ENCODE results near the gene SLC38A8.

SLC38A8 gene

DNA sequence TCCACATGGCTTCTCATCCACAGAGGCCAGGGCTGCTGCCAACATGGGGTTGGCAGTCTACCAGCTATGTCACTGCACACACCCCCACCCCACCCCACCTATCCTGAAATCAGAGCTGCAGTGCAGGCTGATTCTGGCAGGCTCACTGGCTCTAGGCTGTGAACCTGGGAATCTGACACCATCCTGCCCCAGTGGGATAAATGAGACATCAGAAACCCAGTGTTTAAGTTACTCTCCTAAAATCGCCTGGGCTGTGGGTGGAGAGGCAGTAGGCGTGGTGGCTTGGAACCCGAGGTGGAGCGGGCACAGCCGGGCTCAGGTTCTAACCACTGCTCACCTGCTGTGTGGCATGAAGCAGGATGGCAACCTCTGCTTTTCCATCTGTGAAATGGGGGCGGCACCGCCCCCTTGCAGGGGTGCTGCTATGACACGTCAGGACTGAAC lies 5.6 kb downstream of the SLC38A8 start:
- no peaks in the 10 kb centered on the region for H3K4me1 ChIP-seq (ENCODE audit: control insufficient read depth, insufficient read depth, low read length)
- no peaks in the 10 kb centered on the region for H3K36me3 ChIP-seq (ENCODE audit: control insufficient read depth, insufficient read depth, low read length)
- no peak overlapping the region for H3K9ac ChIP-seq (ENCODE audit: low read depth, low read length)
- H3K9me3 ChIP-seq (ENCODE audit: control insufficient read depth, insufficient read depth, low read length) = no peaks in the 10 kb centered on the region
- H3K4me3 ChIP-seq (ENCODE audit: low read depth, low read length) = no peak overlapping the region
- H3K27me3 ChIP-seq (ENCODE audit: control insufficient read depth, insufficient read depth, low read length) = no peaks in the 10 kb centered on the region

DNA sequence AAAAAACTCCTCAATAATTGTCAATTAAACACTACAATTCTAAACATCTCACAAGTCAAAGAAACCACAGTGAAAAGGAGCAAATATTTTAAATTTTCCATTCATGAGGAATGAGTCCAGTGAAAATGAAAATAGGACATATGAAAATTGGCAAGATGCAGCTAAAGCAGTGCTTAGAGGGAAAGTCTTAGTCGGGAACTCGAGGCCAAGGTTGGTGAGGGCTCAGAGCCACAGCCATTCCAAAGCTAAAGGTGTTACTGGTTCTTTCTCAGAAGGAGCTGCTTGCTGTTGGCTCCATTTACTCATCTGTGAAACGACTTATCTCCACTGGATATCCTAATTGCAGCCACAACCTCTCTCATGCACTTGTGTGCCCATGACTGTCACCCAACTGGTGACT lies 6.5 kb downstream of the SLC38A8 start:
- no peak overlapping the region for H3K4me3 ChIP-seq (ENCODE audit: low read depth, low read length)
- no peaks in the 10 kb centered on the region for H3K36me3 ChIP-seq (ENCODE audit: control insufficient read depth, insufficient read depth, low read length)
- H3K27me3 ChIP-seq (ENCODE audit: control insufficient read depth, insufficient read depth, low read length) = no peaks in the 10 kb centered on the region
- H3K4me1 ChIP-seq (ENCODE audit: control insufficient read depth, insufficient read depth, low read length) = no peaks in the 10 kb centered on the region
- H3K9ac ChIP-seq (ENCODE audit: low read depth, low read length) = no peak overlapping the region
- H3K9me3 ChIP-seq (ENCODE audit: control insufficient read depth, insufficient read depth, low read length) = no peaks in the 10 kb centered on the region

DNA sequence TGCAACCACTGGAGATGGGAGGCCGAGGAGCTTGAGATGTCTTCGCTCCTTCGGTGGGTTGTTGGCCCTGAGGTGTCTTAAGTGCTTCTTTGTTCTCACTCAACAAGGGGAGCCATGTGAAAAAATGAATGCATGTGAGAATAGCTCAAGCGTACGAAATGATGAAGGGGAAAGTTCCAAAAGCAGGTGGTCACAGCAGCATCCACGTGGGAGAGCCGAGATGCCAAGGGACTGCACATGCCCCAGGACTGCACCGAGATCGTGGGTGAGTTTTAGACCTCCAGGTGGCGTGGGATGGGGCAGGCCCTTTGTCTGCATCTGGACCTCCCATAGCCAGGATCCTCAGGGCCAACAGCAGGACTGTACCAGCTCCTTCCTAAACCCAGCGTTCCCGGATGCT lies 8.1 kb downstream of the SLC38A8 start:
- H3K36me3 ChIP-seq (ENCODE audit: control insufficient read depth, insufficient read depth, low read length) = no peaks in the 10 kb centered on the region
- no peaks in the 10 kb centered on the region for H3K27me3 ChIP-seq (ENCODE audit: control insufficient read depth, insufficient read depth, low read length)
- H3K4me1 ChIP-seq (ENCODE audit: control insufficient read depth, insufficient read depth, low read length) = no peaks in the 10 kb centered on the region
- no peak overlapping the region for H3K4me3 ChIP-seq (ENCODE audit: low read depth, low read length)
- no peaks in the 10 kb centered on the region for H3K9me3 ChIP-seq (ENCODE audit: control insufficient read depth, insufficient read depth, low read length)
- H3K9ac ChIP-seq (ENCODE audit: low read depth, low read length) = no peak overlapping the region

DNA sequence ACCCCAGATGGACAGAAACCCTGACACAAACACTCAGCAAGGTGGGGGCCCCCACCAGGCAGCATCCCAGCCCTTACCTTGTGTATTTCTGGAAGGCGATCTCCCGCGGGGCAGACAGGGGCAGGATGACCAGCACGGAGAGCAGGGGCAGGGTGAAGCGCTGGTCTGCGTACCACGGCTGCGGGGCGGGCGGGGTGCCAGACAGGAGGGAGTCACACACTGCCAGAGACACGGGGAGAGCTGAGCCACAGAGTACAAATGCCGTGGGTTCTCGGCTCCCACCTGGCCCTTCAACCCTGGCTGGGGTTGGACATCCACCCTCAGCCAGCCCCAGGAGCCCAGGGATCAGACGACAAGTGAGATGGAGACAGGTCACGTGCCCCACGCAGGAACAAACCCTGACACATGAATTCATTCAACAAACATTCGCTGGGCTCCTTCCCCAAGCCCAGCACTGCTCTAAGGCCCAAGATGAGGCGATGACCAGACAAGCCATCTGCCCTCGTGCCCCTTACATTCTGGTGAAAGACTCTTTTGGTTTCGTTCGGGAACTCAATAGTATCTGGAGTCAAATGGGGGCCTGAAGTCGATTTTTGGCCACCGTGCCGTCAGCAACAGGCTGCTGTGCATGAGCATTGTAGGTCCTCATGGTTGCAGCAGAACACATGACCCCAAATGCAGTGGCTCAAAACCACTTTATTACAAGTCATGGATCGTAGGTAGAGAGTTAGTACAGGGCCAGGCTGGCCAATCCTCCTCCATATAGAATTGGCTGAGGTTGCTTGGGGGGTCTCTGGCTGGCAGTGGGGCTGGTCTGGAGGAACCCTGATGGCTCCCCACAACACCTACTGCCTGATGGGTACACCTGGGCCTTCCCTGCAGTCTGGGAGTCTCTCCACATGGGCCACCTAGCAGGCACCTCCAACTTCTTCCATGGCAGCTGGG lies 9.1 kb downstream of the SLC38A8 start:
- no peaks in the 10 kb centered on the region for H3K4me1 ChIP-seq (ENCODE audit: control insufficient read depth, insufficient read depth, low read length)
- H3K36me3 ChIP-seq (ENCODE audit: control insufficient read depth, insufficient read depth, low read length) = no peaks in the 10 kb centered on the region
- H3K9ac ChIP-seq (ENCODE audit: low read depth, low read length) = no peak overlapping the region
- no peaks in the 10 kb centered on the region for H3K27me3 ChIP-seq (ENCODE audit: control insufficient read depth, insufficient read depth, low read length)
- no peak overlapping the region for H3K4me3 ChIP-seq (ENCODE audit: low read depth, low read length)
- no peaks in the 10 kb centered on the region for H3K9me3 ChIP-seq (ENCODE audit: control insufficient read depth, insufficient read depth, low read length)

DNA sequence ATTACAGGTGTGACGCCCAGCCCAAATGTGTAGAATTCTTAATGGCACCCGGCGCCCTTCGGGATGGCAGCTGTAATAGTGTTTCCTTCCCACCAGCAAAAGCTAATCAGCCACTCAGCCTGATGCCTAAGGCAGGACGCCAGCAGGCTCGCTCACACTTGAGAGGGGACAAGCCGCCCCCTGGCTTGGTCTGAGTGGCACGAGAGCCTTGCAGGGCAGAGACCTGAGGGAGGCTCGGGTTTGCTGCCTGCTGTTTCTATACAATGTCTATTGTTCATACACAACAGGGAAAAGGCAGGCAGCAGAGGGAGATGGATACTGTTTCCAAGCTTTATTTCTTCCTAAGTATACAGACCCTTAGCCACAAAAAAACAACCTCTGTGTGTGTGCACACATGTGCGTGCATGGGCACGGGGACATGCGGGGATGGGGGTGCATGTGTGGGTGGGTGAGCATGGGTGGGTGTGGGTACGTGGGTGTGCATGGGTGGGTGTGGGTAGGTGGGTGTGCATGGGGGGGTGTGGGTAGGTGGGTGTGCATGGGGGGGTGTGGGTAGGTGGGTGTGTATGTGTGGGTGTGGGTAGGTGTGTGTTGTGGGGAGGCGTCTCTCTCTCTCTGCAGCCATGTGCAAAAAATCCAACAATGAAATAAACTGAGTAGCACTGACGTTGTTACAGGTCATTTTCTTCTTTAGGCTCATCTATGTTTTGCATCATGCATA lies 10.0 kb downstream of the SLC38A8 start:
- Histone ChIP-seq H3K36me3 (ENCODE audit: control insufficient read depth, insufficient read depth, low read length) (no peaks in the 10 kb centered on the region), H3K9me3 (ENCODE audit: control insufficient read depth, insufficient read depth, low read length) (no peaks in the 10 kb centered on the region), H3K4me3 (ENCODE audit: low read depth, low read length) (no peak overlapping the region), H3K27me3 (ENCODE audit: control insufficient read depth, insufficient read depth, low read length) (no peaks in the 10 kb centered on the region), H3K4me1 (ENCODE audit: control insufficient read depth, insufficient read depth, low read length) (no peaks in the 10 kb centered on the region), H3K9ac (ENCODE audit: low read depth, low read length) (no peak overlapping the region)

DNA sequence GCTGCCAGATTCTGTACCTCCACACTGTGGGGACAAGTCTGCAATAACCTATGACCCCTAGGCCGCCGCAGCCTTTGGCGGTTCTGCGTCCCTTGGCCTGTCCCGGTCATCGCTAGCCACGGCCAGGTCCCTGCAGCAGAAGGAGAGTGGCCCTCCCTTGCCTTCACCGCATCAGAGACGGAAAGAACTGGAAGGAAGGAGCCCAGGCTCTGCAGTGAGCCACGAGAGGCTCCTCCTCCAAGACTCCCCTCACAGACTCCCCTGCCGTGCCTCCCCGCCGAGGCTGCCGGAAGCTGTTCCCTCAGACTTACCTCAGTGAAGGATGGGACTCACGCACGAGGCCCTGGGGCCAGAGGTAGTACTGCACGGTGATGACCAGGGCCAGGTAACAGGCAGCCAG lies 11.0 kb downstream of the SLC38A8 start:
- Histone ChIP-seq H3K4me3 (ENCODE audit: low read depth, low read length) (no peak overlapping the region), H3K9me3 (ENCODE audit: control insufficient read depth, insufficient read depth, low read length) (no peaks in the 10 kb centered on the region), H3K4me1 (ENCODE audit: control insufficient read depth, insufficient read depth, low read length) (no peaks in the 10 kb centered on the region), H3K36me3 (ENCODE audit: control insufficient read depth, insufficient read depth, low read length) (no peaks in the 10 kb centered on the region), H3K27me3 (ENCODE audit: control insufficient read depth, insufficient read depth, low read length) (no peaks in the 10 kb centered on the region), H3K9ac (ENCODE audit: low read depth, low read length) (no peak overlapping the region)

DNA sequence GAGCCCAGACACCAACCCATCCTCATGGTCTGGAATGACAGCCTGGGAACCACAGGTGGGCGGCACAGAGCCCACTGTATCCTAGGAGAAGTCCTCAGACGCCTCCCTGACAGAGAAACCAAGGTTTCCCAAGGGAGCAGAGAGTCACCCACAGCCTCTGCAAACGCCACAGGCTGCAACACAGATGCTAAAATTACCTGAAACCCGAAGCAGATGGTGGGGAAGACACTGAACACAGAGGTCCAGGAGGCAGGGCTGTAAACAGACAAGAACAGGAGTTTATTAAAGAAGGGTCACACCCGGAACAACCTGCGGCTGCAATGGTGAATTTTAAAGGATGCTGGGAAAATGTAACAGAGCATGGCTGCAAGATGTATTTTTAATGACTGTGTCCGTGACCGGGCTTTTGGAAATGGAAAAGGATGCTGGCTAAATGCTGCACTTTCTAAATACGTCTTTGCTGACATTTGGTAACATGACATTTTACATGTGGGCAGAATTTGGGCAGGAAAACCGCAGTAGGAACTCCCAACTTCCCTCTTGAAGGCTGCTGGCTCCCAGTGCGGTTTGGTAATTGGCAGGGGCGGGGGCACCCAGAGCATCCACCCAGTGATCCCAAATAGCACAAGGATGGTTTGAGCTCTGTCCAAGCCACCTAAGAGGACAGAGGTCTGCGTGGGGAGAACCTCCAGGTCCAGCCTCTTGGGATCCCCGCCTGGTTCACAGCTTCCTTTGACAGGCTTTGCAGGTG lies 13.1 kb downstream of the SLC38A8 start:
- no peaks in the 10 kb centered on the region for H3K9me3 ChIP-seq (ENCODE audit: control insufficient read depth, insufficient read depth, low read length)
- H3K9ac ChIP-seq (ENCODE audit: low read depth, low read length) = no peak overlapping the region
- H3K4me3 ChIP-seq (ENCODE audit: low read depth, low read length) = no peak overlapping the region
- no peaks in the 10 kb centered on the region for H3K36me3 ChIP-seq (ENCODE audit: control insufficient read depth, insufficient read depth, low read length)
- H3K27me3 ChIP-seq (ENCODE audit: control insufficient read depth, insufficient read depth, low read length) = no peaks in the 10 kb centered on the region
- no peaks in the 10 kb centered on the region for H3K4me1 ChIP-seq (ENCODE audit: control insufficient read depth, insufficient read depth, low read length)

DNA sequence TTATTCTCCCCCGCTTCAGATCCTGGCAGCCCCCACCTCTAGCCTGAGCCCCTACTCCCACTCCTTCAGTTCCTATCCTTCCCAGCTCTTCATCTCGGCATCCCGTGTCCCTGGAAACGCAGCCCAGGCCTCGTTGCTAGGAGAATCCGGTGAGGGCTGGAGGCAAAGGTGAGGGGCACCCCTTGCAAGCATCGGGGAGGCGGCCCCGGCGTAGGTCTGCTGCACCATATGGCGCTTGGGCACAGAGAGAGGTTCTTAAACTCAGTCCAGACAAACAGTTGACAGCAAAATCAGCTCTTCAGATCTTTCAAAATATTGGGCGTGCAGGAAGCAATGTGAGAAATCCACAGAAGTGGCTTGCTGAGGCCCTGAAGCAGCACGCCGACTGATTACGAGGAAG lies 15.0 kb downstream of the SLC38A8 start:
- H3K36me3 ChIP-seq (ENCODE audit: control insufficient read depth, insufficient read depth, low read length) = no peaks in the 10 kb centered on the region

DNA sequence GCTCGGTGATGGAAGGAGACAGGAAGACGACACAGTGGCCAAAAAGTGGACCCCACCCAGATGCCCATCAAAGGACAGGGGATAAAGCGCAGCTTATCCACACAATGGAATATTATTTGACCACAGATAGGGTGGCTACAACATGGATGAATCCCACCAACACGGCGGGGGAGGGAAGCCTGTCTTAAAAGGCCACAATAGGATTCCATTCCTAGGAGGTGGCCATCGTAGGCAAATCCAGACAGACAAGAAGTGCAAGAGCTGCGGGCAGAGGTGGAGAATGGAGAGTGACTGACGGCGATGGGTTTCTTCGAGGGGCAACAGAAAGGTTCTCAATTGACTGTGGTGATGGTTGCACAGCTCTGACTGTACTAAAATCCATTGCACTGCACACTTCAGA lies 16.0 kb downstream of the SLC38A8 start:
- Histone ChIP-seq H3K4me1 (ENCODE audit: control insufficient read depth, insufficient read depth, low read length) (no peaks in the 10 kb centered on the region), H3K27me3 (ENCODE audit: control insufficient read depth, insufficient read depth, low read length) (no peaks in the 10 kb centered on the region), H3K4me3 (ENCODE audit: low read depth, low read length) (no peak overlapping the region), H3K36me3 (ENCODE audit: control insufficient read depth, insufficient read depth, low read length) (no peaks in the 10 kb centered on the region), H3K9me3 (ENCODE audit: control insufficient read depth, insufficient read depth, low read length) (no peaks in the 10 kb centered on the region), H3K9ac (ENCODE audit: low read depth, low read length) (no peak overlapping the region)

More for the DNA sequence above, 15.0 kb downstream of the SLC38A8 start:
- no peak overlapping the region for H3K9ac ChIP-seq (ENCODE audit: low read depth, low read length)
- H3K9me3 ChIP-seq (ENCODE audit: control insufficient read depth, insufficient read depth, low read length) = no peaks in the 10 kb centered on the region
- no peak overlapping the region for H3K4me3 ChIP-seq (ENCODE audit: low read depth, low read length)
- H3K4me1 ChIP-seq (ENCODE audit: control insufficient read depth, insufficient read depth, low read length) = no peaks in the 10 kb centered on the region
- no peaks in the 10 kb centered on the region for H3K27me3 ChIP-seq (ENCODE audit: control insufficient read depth, insufficient read depth, low read length)

DNA sequence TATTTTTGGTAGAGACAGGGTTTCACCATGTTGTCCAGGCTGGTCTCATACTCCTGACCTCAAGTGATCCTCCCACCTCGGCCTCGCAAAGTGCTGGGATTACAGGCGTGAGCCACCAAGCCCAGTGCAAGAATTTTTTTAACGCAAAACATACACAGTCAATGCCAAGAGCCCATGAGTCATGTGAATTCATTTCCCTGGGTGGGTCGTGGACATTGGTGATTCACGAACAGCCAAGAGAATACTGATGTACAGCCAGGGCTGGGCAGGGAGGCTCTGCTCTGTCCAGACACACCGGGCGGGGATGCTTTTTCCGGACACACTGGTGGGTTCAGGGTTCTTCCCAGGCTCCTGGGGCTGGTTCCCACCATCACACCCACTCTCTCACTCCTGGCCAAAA lies 17.7 kb downstream of the SLC38A8 start:
- Histone ChIP-seq H3K4me1 (ENCODE audit: control insufficient read depth, insufficient read depth, low read length) (no peaks in the 10 kb centered on the region), H3K36me3 (ENCODE audit: control insufficient read depth, insufficient read depth, low read length) (no peaks in the 10 kb centered on the region), H3K27me3 (ENCODE audit: control insufficient read depth, insufficient read depth, low read length) (no peaks in the 10 kb centered on the region), H3K9ac (ENCODE audit: low read depth, low read length) (no peak overlapping the region), H3K9me3 (ENCODE audit: control insufficient read depth, insufficient read depth, low read length) (no peaks in the 10 kb centered on the region), H3K4me3 (ENCODE audit: low read depth, low read length) (no peak overlapping the region)

DNA sequence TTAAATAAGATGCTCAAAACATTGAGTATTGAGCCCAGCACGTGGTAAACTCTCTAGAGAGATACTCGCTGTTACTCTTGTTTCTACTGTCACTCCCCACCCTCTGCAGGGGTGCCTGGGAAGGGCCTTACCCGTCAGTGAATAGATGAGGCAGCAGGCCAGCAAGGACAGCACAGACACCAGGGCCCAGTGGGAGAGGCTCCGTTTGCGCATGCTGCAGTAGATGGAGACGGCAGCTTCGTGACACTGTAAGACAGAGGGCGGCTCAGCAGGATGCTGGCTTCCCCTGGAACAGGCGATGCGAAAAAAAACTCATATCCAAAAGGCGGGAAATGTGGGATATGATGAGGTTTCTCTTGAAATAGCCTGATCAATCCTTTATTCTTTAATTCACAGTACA lies 20.0 kb downstream of the SLC38A8 start:
- Histone ChIP-seq H3K9ac (ENCODE audit: low read depth, low read length) (no peak overlapping the region), H3K4me1 (ENCODE audit: control insufficient read depth, insufficient read depth, low read length) (no peaks in the 10 kb centered on the region), H3K36me3 (ENCODE audit: control insufficient read depth, insufficient read depth, low read length) (no peaks in the 10 kb centered on the region), H3K27me3 (ENCODE audit: control insufficient read depth, insufficient read depth, low read length) (no peaks in the 10 kb centered on the region), H3K4me3 (ENCODE audit: low read depth, low read length) (no peak overlapping the region), H3K9me3 (ENCODE audit: control insufficient read depth, insufficient read depth, low read length) (no peaks in the 10 kb centered on the region)
